ENCODE measurements around the gene PLCB1. TPM values are rescaled to one million over a fixed set of nuclear protein-coding genes. Genes with fewer than 3 reads are reported as not detected.

The PLCB1 gene
- total and polyA plus RNA-seq, 3 experiments from 2014 or later = 8.5 to 9.9 (median 8.8) TPM

Other genes starting within 250 kb of the PLCB1 start
- gene HAO1, start 191.8 kb upstream of the PLCB1 start, total RNA-seq = not detected
- not detected for gene HAO1, start 191.8 kb upstream of the PLCB1 start, polyA plus RNA-seq
- 10 to 100 TPM; 36.7 to 39.2 TPM for gene TMX4, start 112.5 kb upstream of the PLCB1 start, total RNA-seq
- 69.1 TPM for gene TMX4, start 112.5 kb upstream of the PLCB1 start, polyA plus RNA-seq